Measurements from ENCODE around the gene MIX23.

GRCh38 chr3:122421101-122421500, 38.1 kb upstream of the MIX23 start:
- TF ChIP-seq CTCF (IDR thresholded peaks at IDR 0.05) (no peak), POLR2A (IDR thresholded peaks at IDR 0.05) (no peak)

Data from thyroid gland (tissue), 4 donors.